BLaER1 (cell line): ENCODE results near the gene PIGR.

ENCODE experiments used
- H3K27ac ChIP-seq: shearing (Covaris generic); formaldehyde crosslinking; 2 replicates; pipeline ENCODE4 v1.8.1; 2022
- H3K27me3 ChIP-seq: shearing (Covaris generic); formaldehyde crosslinking; 2 replicates; pipeline ENCODE4 v1.8.1; 2022
- H3K36me3 ChIP-seq: shearing (Covaris generic); formaldehyde crosslinking; 2 replicates; pipeline ENCODE4 v1.8.1; 2022
- H3K4me1 ChIP-seq: shearing (Covaris generic); formaldehyde crosslinking; 2 replicates; pipeline ENCODE4 v1.8.1; 2022
- H3K4me2 ChIP-seq: shearing (Covaris generic); formaldehyde crosslinking; 2 replicates; pipeline ENCODE4 v1.8.1; 2022
- H3K4me3 ChIP-seq: shearing (Covaris generic); formaldehyde crosslinking; 2 replicates; pipeline ENCODE4 v1.8.1; 2022
- H3K9ac ChIP-seq: shearing (Covaris generic); formaldehyde crosslinking; 2 replicates; pipeline ENCODE4 v1.8.1; 2022
- H3K9me3 ChIP-seq: shearing (Covaris generic); formaldehyde crosslinking; 2 replicates; pipeline ENCODE4 v1.8.1; 2022
- H4K20me1 ChIP-seq: shearing (Covaris generic); formaldehyde crosslinking; 2 replicates; pipeline ENCODE4 v1.8.1; 2022
- Cebpa-rat ChIP-seq: shearing (Covaris generic); IDR thresholded peaks from 2 replicates; pipeline ENCODE4 v1.8.1; 2022

PIGR gene

DNA sequence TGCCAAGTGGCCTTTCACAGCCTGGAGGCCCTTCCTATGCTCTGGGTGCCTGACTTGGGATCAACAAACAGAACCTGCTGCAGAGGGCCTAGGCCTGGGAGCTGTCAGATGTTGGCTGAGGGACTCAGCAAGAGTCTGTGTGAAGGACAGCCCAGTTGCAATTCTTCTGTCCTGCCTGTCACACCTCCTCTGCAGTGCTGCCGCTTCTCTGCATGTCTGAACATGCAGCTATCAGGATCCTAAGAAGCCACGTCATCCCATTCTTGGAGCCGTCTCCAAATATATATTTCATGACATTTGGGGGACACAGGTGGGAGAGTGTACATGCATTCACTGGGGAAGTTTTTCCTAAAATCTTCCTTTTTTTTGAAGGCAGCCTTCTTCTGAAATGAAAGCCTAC lies 15.4 kb upstream of the PIGR start:
- no peaks in the 10 kb centered on the region for H3K9me3 ChIP-seq
- no peak for TF ChIP-seq Cebpa-rat

DNA sequence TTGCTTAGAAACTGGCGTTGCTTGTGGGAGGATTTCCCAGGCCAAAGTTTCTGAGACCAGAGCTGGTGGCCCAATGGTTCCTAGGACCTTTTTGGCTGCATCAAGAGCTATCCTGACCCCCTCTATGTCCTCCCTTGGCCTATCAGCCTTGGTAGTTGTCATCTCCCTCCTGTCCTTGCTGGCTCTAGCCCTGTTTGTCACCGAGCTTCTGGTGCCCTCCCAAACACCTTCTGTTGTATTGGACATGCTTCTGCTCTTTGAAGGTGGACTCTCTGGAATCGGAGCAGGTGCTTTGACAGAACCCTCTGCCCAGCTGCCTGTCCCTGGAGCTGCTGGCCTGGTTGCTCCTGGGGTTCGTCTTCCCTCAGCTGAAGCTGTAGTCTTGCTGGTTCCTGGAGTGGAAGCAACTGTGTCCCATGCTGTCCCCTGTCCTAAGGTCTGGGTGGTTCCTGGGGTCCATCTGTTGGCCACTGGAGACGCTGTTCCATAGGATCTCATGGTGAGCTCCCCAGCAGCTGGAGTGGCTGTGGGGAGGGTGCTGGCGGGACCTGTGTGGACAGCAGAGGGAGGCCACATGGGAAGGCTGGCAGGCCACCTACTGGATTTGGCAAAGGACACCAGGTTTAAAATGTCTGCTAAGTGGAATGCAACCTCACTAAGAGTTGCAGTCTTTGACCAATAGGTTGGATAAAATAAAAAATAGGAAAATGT lies 14.6 kb upstream of the PIGR start:
- H3K9ac ChIP-seq, result no peak overlapping the region
- no peak for TF ChIP-seq Cebpa-rat

More for the DNA sequence above, 15.4 kb upstream of the PIGR start:
- H3K27me3 ChIP-seq, result no peaks in the 10 kb centered on the region
- H3K36me3 ChIP-seq, result no peaks in the 10 kb centered on the region
- no peak overlapping the region for H3K27ac ChIP-seq
- H4K20me1 ChIP-seq, result no peaks in the 10 kb centered on the region
- H3K4me2 ChIP-seq, result no peak overlapping the region
- H3K4me1 ChIP-seq, result peaks cover 12% of the 10 kb centered on the region
- no peak overlapping the region for H3K9ac ChIP-seq
- no peak overlapping the region for H3K4me3 ChIP-seq

DNA sequence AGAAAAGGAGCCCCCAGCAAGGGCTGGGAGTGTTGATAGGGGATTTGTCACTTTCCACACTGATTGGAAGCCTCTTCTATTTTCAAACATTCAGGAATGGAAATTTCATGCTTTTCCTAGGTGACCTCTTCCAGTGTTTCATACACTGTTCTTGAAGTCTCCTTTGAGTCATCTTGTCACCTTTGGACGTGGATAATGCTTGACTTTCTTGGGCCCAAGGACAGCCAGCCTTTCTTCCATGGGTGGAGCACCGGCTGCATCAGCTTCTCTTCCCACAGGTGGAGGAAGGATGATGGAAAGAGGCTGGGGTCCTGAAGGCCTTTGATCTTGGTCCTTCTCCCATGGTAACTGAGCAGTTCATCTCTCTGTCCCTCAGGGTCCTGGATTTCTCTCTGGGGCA lies 11.9 kb upstream of the PIGR start:
- H3K36me3 ChIP-seq, result no peaks in the 10 kb centered on the region
- H3K4me1 ChIP-seq, result peaks cover 26% of the 10 kb centered on the region
- no peak overlapping the region for H3K4me2 ChIP-seq
- H3K9ac ChIP-seq, result no peak overlapping the region
- no peaks in the 10 kb centered on the region for H3K27me3 ChIP-seq
- no peak for TF ChIP-seq Cebpa-rat
- no peaks in the 10 kb centered on the region for H3K9me3 ChIP-seq
- H3K4me3 ChIP-seq, result no peak overlapping the region
- no peak overlapping the region for H3K27ac ChIP-seq
- H4K20me1 ChIP-seq, result no peaks in the 10 kb centered on the region

More for the DNA sequence above, 14.6 kb upstream of the PIGR start:
- no peaks in the 10 kb centered on the region for H3K27me3 ChIP-seq
- no peak overlapping the region for H3K4me2 ChIP-seq
- no peaks in the 10 kb centered on the region for H3K9me3 ChIP-seq
- H3K4me3 ChIP-seq, result no peak overlapping the region
- H4K20me1 ChIP-seq, result no peaks in the 10 kb centered on the region
- H3K27ac ChIP-seq, result no peak overlapping the region
- peaks cover 20% of the 10 kb centered on the region for H3K4me1 ChIP-seq
- H3K36me3 ChIP-seq, result no peaks in the 10 kb centered on the region

DNA sequence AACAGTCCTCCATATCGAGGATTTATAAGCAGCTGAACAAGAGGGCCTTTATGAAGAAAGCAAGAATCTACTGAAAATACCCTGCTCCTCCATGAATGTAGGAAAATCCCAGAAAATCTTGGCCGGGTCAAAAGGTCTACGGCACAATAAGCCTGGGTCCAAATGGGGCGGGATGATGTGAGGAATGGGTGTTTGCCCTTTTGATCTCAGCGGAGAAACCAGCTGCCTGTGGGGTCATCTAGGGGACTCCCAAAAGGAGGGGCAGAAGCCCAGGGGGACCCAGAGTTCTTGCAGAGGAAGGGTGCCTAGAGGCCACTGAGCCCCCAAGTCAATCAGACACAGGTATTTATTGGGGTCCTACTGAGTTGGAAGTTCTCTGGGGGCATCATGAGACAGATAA lies 11.4 kb upstream of the PIGR start:
- Histone ChIP-seq H3K9me3 (no peaks in the 10 kb centered on the region), H3K27me3 (no peaks in the 10 kb centered on the region), H3K4me3 (no peak overlapping the region), H3K4me2 (no peak overlapping the region), H3K36me3 (no peaks in the 10 kb centered on the region), H3K27ac (no peak overlapping the region), H4K20me1 (no peaks in the 10 kb centered on the region), H3K4me1 (peaks cover 25% of the 10 kb centered on the region), H3K9ac (no peak overlapping the region)
- TF ChIP-seq Cebpa-rat, result no peak

DNA sequence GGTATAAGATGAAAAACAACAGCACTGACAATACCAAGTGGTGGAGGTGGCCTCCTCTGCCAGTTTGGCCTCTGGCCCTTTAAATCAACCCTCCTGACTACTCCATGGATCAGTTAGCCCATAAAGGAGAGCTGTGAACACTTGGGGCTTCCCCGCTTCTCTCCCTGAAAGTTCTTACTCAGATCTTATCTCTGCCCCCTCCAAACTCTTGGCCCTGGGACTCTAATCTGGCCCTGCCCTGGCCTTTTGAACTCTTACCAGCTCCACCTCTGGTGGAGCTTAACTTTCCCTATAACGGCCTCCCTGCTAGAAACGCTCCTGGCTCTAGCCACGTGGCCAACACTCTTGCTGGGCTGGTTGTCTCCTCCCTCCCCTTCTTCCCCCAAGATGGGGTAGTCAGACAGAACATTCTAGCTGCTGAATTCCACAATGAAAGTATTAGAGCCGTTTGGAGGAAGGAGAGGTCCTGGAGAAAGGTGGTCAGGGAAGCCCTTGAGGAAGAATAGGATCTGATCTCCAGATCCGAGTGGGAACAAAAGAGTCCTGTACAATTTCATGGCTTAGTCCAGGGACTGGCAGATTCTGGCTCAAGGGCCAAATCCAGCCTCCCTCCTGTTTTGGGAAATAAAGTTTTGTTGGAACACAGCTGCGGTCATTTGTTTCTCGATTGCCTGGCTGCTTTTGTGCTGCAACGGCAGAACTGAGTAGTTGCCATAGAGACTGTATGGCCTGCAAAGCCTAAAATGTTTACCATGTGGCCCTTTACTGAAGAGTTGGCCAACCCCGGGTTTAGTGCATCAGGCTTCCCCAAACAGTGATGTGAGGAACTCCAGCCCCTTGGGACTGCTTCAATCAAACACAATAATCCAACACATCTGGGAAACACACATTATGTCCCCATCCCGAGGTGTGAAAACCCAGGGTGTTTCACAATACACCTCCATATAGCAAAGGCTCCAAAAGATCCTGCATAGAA lies 9.5 kb upstream of the PIGR start:
- H3K9ac ChIP-seq, result no peak overlapping the region
- H3K27ac ChIP-seq, result no peak overlapping the region
- no peak for TF ChIP-seq Cebpa-rat
- no peaks in the 10 kb centered on the region for H4K20me1 ChIP-seq
- peaks cover 29% of the 10 kb centered on the region for H3K4me1 ChIP-seq
- H3K9me3 ChIP-seq, result no peaks in the 10 kb centered on the region
- H3K36me3 ChIP-seq, result no peaks in the 10 kb centered on the region
- no peaks in the 10 kb centered on the region for H3K27me3 ChIP-seq
- H3K4me2 ChIP-seq, result peak overlapping the region; percentile 39
- H3K4me3 ChIP-seq, result no peak overlapping the region

DNA sequence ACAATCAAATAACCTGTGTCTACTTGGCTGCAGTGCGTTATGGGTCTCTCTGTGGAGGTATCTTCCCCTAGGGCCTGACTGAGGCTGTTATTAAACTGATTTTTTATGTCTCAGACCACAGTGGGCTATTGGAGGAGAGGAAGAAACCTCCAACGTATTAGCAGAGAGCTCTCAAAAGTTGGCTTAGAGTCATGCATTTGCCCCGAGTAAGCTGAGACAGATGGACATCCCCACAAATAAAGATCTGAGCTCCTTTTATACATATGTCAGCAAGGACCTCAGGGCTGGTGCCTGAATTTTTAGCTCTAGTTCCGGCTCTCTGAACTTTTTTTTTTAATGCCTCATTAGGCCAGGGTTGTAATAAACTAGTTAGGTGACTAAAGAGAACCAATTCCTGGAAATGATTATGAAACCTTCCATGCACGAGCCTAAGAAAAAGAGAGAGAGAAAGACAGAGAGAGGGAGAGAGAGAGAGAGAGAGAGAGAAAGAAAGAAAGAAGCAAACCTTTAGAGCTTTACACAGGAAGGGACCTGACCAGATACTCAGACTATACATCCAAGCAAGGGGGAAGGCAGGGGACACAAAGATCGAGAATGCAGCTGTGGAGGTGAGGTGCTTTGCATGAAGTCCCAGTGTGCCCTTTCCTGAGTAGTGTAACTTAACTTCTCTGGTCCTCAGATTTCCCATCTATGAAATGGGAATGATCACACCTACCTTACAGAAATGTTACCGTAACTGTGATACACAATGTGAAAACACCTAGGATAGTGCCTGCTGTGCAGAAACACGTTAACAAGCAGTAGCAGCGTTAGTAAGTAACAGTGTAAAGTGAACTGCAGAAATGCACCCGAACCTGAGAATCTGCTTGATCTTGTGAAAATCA lies 8.4 kb upstream of the PIGR start:
- Histone ChIP-seq H3K4me2 (no peak overlapping the region), H3K9ac (no peak overlapping the region), H3K27me3 (no peaks in the 10 kb centered on the region), H3K4me3 (no peak overlapping the region), H3K9me3 (no peaks in the 10 kb centered on the region; the same call in 1 of the 2 replicates), H3K4me1 (peaks cover 37% of the 10 kb centered on the region), H4K20me1 (no peaks in the 10 kb centered on the region), H3K27ac (no peak overlapping the region), H3K36me3 (no peaks in the 10 kb centered on the region)
- no peak for TF ChIP-seq Cebpa-rat

DNA sequence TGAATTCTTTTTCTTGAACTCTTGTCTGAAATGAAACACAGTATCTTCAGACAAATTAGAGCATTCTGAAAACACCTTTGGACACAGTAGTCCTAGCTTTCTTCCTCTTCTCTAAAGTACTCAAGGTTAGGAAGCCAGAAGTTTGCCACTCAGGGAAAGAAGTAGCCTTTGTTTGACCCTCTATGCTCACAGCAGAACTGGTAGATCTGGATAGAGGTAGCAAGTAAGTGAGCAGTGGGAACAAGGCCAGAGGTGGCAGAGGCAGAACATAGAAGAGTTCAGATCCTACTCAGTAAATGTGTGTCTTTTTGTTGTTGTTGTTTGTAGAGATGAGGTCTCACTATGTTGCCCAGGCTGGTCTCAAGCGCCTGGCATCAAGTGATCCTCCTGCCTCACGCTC lies 7.4 kb upstream of the PIGR start:
- Histone ChIP-seq H3K36me3 (no peaks in the 10 kb centered on the region), H3K9me3 (no peaks in the 10 kb centered on the region; the same call in 1 of the 2 replicates), H3K9ac (no peak overlapping the region), H3K27me3 (no peaks in the 10 kb centered on the region), H3K4me1 (peaks cover 48% of the 10 kb centered on the region), H3K4me2 (no peak overlapping the region), H3K4me3 (no peak overlapping the region), H3K27ac (no peak overlapping the region), H4K20me1 (no peaks in the 10 kb centered on the region)
- TF ChIP-seq Cebpa-rat, result no peak

DNA sequence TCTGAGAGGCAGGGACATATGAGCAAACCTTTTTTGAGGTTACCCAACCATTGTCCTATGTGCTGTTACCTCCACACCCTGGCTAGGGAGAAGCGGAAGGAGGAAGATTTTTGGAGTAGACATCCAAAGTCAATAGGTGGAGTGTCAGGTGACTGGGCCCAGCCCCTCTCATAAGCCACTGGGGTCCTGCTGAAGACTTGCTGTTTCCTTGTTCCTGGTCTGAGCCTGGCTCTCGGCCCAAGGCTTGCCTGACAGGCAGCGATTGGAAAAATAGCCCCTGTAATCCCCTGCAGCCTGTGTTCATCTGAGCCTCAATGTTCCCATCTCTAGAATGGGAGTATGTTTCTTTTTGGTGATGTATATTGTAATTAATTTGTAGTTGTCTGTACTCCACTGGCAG lies 6.9 kb upstream of the PIGR start:
- no peak overlapping the region for H3K4me3 ChIP-seq
- H3K9me3 ChIP-seq, result no peaks in the 10 kb centered on the region; the same call in 1 of the 2 replicates
- H3K4me1 ChIP-seq, result peaks cover 53% of the 10 kb centered on the region

DNA sequence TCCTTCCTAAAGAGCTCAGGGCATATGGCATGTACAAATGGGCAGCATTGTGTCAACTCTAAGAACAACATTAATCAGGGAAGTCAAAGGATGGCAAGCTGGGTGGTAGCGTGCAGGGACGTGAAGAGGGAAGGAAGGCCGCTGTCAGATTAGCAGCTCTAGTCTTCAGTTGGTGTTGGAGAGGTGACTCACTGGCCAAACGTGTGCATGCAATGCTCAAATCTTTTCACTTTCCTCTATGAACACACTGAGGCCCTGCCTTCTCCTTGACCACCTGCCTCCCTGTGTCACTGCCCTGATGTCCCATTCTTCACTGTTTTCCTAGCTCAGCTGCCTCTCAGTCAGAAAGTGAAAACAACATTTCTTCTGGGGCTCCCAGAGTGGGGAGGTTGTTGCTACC lies 5.9 kb upstream of the PIGR start:
- H3K4me2 ChIP-seq, result no peak overlapping the region
- no peaks in the 10 kb centered on the region for H3K36me3 ChIP-seq
- peaks cover 62% of the 10 kb centered on the region for H3K4me1 ChIP-seq
- no peak overlapping the region for H3K9ac ChIP-seq
- no peaks in the 10 kb centered on the region; the same call in 1 of the 2 replicates for H3K9me3 ChIP-seq
- no peaks in the 10 kb centered on the region for H4K20me1 ChIP-seq
- H3K4me3 ChIP-seq, result no peak overlapping the region
- no peaks in the 10 kb centered on the region for H3K27me3 ChIP-seq
- no peak overlapping the region for H3K27ac ChIP-seq
- no peak for TF ChIP-seq Cebpa-rat

More for the DNA sequence above, 6.9 kb upstream of the PIGR start:
- no peak overlapping the region for H3K27ac ChIP-seq
- no peaks in the 10 kb centered on the region for H4K20me1 ChIP-seq
- H3K27me3 ChIP-seq, result no peaks in the 10 kb centered on the region
- no peak overlapping the region for H3K4me2 ChIP-seq
- no peak for TF ChIP-seq Cebpa-rat
- H3K36me3 ChIP-seq, result no peaks in the 10 kb centered on the region
- H3K9ac ChIP-seq, result no peak overlapping the region
